Superior temporal gyrus (tissue), 1 donor: ENCODE data around the gene HMCN1.

ENCODE experiments used
- DNase-seq: peaks from one replicate; pipeline ENCODE4 v3.0.0-alpha.2; 2016; ENCODE audit errors: extremely low spot score

HMCN1 gene

GRCh38 chr1:185966471-185966870, 232.3 kb downstream of the HMCN1 start:
- no peak for DNase-seq

GRCh38 chr1:185969028-185969427, 234.8 kb downstream of the HMCN1 start:
- no peak for DNase-seq

GRCh38 chr1:185969524-185969991, 235.4 kb downstream of the HMCN1 start:
- no peak for DNase-seq

- no peak for DNase-seq
These were observed 237.5 kb downstream of the HMCN1 start for GRCh38 chr1:185971688-185972087.

GRCh38 chr1:185972096-185972850, 238.1 kb downstream of the HMCN1 start:
- no peak for DNase-seq

GRCh38 chr1:185973645-185974044, 239.5 kb downstream of the HMCN1 start:
- no peak for DNase-seq

- no peak for DNase-seq
These were observed 240.4 kb downstream of the HMCN1 start for GRCh38 chr1:185974367-185975170.

GRCh38 chr1:185980891-185981290, 246.7 kb downstream of the HMCN1 start:
- DNase-seq: no peak

GRCh38 chr1:185984113-185984836, 250.1 kb downstream of the HMCN1 start:
- DNase-seq: no peak

- no peak for DNase-seq
These were observed 253.6 kb downstream of the HMCN1 start for GRCh38 chr1:185987611-185988321.

- no peak for DNase-seq
These were observed 256.4 kb downstream of the HMCN1 start for GRCh38 chr1:185990565-185990964.

- DNase-seq: no peak
These were observed 257.1 kb downstream of the HMCN1 start for GRCh38 chr1:185991266-185991665.

GRCh38 chr1:185996211-185996610, 262.0 kb downstream of the HMCN1 start:
- DNase-seq: no peak

GRCh38 chr1:185998391-185998790, 264.2 kb downstream of the HMCN1 start:
- DNase-seq: no peak

- no peak for DNase-seq
These were observed 268.2 kb downstream of the HMCN1 start for GRCh38 chr1:186002406-186002805.

GRCh38 chr1:186009039-186009737, 275.0 kb downstream of the HMCN1 start:
- no peak for DNase-seq

GRCh38 chr1:186014370-186015037, 280.3 kb downstream of the HMCN1 start:
- DNase-seq: no peak

- DNase-seq: no peak
These were observed 282.7 kb downstream of the HMCN1 start for GRCh38 chr1:186016856-186017255.

- no peak for DNase-seq
These were observed 288.0 kb downstream of the HMCN1 start for GRCh38 chr1:186022184-186022583.

- DNase-seq: no peak
These were observed 292.8 kb downstream of the HMCN1 start for GRCh38 chr1:186026946-186027345.
